Gastroesophageal sphincter (tissue), 3 donors: Measurements from ENCODE around the gene TGFBR2.

ENCODE experiments used
- EP300 ChIP-seq: sonication (generic); formaldehyde crosslinking; IDR thresholded peaks from one replicate; pipeline ENCODE4 v1.6.1; 2017; ENCODE audit warnings: antibody characterized with exemption, mild to moderate bottlenecking
- POLR2A ChIP-seq, 2 donors: fragments of 450-650 bp; IDR thresholded peaks; one replicate each; pipeline ENCODE4 v1.6.1; 2017; ENCODE audit warnings: antibody characterized with exemption in 2 of 2, mild to moderate bottlenecking in 2 of 2, moderate library complexity in 1 of 2
- POLR2AphosphoS5 ChIP-seq: sonication (generic); formaldehyde crosslinking; IDR thresholded peaks from one replicate; pipeline ENCODE4 v1.6.1; 2017; ENCODE audit warnings: antibody characterized with exemption
- TF ChIP-seq, protein P1 (sequence below), 4 experiments: fragments of 200-600 bp in 2 of 4; fragments of 450-650 bp in 2 of 4; sonication (generic) in 1 of 4; IDR thresholded peaks; one replicate each; pipeline ENCODE4 v1.5.1; 2017 to 2019; ENCODE audit warnings: antibody characterized with exemption in 4 of 4, mild to moderate bottlenecking in 2 of 4, moderate library complexity in 2 of 4

DNA sequence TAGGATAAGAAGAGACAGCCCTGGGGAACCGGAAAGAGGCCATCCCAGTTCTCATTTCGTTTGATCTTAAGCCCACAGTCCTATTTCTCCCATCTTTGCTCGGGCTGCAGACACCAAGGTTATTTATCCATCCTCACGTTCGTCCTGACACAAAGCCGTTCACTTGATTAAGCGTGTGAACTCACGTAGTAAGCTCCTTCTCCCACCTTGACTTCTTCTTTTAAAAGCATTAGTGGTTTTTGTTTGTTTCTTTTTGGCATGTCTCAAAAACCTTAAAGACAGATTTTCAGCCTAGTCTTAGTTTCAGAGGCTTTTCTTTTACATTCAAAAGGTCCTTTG is 70.9 kb downstream of the TGFBR2 start:
- TF ChIP-seq, protein P1, sequence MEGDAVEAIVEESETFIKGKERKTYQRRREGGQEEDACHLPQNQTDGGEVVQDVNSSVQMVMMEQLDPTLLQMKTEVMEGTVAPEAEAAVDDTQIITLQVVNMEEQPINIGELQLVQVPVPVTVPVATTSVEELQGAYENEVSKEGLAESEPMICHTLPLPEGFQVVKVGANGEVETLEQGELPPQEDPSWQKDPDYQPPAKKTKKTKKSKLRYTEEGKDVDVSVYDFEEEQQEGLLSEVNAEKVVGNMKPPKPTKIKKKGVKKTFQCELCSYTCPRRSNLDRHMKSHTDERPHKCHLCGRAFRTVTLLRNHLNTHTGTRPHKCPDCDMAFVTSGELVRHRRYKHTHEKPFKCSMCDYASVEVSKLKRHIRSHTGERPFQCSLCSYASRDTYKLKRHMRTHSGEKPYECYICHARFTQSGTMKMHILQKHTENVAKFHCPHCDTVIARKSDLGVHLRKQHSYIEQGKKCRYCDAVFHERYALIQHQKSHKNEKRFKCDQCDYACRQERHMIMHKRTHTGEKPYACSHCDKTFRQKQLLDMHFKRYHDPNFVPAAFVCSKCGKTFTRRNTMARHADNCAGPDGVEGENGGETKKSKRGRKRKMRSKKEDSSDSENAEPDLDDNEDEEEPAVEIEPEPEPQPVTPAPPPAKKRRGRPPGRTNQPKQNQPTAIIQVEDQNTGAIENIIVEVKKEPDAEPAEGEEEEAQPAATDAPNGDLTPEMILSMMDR (IDR thresholded peaks at IDR 0.05): no peak
- TF ChIP-seq EP300 (no peak), POLR2AphosphoS5 (no peak), POLR2A (IDR thresholded peaks at IDR 0.05) (no peak)
